Testis (tissue), 2 donors: ENCODE results near the gene KLHL2.

ENCODE experiments used
- CTCF ChIP-seq, 3 experiments: fragments of 450-650 bp in 2 of 3; fragments of 200-600 bp in 1 of 3; sonication (generic) in 1 of 3; IDR thresholded peaks; one replicate each; pipeline ENCODE4 v1.5.1; 2016 to 2019; ENCODE audit warnings: antibody characterized with exemption in 3 of 3, mild to moderate bottlenecking in 2 of 3, moderate library complexity in 1 of 3
- POLR2A ChIP-seq: fragments of 450-650 bp; IDR thresholded peaks from one replicate; pipeline ENCODE4 v1.6.1; 2017; ENCODE audit warnings: antibody characterized with exemption, mild to moderate bottlenecking, moderate library complexity

- TF ChIP-seq CTCF (IDR thresholded peaks at IDR 0.05) (no peak), POLR2A (no peak)
Measured at GRCh38 chr4:165369522-165369921, 162.2 kb downstream of the KLHL2 start.
